B cell (primary cell): ENCODE results near the gene FARP2. TPM values are rescaled to one million over a fixed set of nuclear protein-coding genes. Genes with fewer than 3 reads are reported as not detected.
"Not testable (repeated sequence)": the region's sequence is repeated elsewhere in the genome, so short reads cannot be mapped to it uniquely, and the experiment has no call there.

ENCODE experiments used
- ATAC-seq: fragments of 200-7000 bp; cut with Tn5 transposase; one replicate; pipeline ENCODE4 v1.10.0; 2021; ENCODE audit warnings: low read depth, mild to moderate bottlenecking, moderate number of reproducible peaks, moderate library complexity
- CTCF ChIA-PET: fragments of 350-600 bp; sonication (Branson Sonifier 250); formaldehyde crosslinking; loops from one replicate; lab custom pipeline; 2021; ENCODE audit warnings: antibody characterized with exemption, inconsistent platforms; lab: Charles Lee
- POLR2A ChIA-PET: fragments of 350-600 bp; sonication (Branson Sonifier 250); formaldehyde crosslinking; loops from one replicate; lab custom pipeline; 2021; ENCODE audit warnings: antibody characterized with exemption; lab: Charles Lee
- DNase-seq: peaks from one replicate; pipeline ENCODE4 v3.0.0; 2013
- H2AFZ ChIP-seq: 2 replicates; pipeline ENCODE4 v1.6.1; 2012; ENCODE audit warnings: mild to moderate bottlenecking, low read depth, low read length; ENCODE audit not compliant: insufficient read depth, poor library complexity, severe bottlenecking
- H3K27ac ChIP-seq, 2 donors: 1 replicate in 1 of 2; 2 replicates in 1 of 2; pipeline ENCODE4 v1.5.1; 2012 to 2013; ENCODE audit warnings: low read length in 2 of 2, mild to moderate bottlenecking in 2 of 2, moderate library complexity in 1 of 2
- H3K27me3 ChIP-seq, 4 experiments: fragments of 200-600 bp in 1 of 4; sonication (generic) in 1 of 4; replicated peaks in 1 of 4; 1 replicate in 2 of 4; 2 replicates in 2 of 4; pipeline versions ENCODE4 v1.6.1 to v1.7.0; 2013 to 2016; ENCODE audit warnings: low read length in 3 of 4, mild to moderate bottlenecking in 2 of 4, mixed read lengths in 1 of 4, moderate library complexity in 1 of 4; ENCODE audit not compliant: insufficient read depth in 4 of 4, control insufficient read depth in 3 of 4; ENCODE audit errors: control extremely low read depth in 1 of 4
- H3K36me3 ChIP-seq, 2 experiments: replicated peaks in 1 of 2; 1 replicate in 1 of 2; 2 replicates in 1 of 2; pipeline versions ENCODE4 v1.6.1 to v1.7.1; 2013; ENCODE audit warnings: low read length in 1 of 2; ENCODE audit not compliant: insufficient read depth in 2 of 2, control insufficient read depth in 1 of 2; ENCODE audit errors: control extremely low read depth in 1 of 2, extremely low read depth in 1 of 2
- H3K4me1 ChIP-seq, 2 donors: fragments of 200-600 bp in 1 of 2; sonication (generic) in 1 of 2; 1 replicate in 1 of 2; 2 replicates in 1 of 2; pipeline versions ENCODE4 v1.5.1 to v1.6.1; 2013 to 2017; ENCODE audit warnings: low read length in 2 of 2; ENCODE audit not compliant: control insufficient read depth in 2 of 2, insufficient read depth in 2 of 2
- H3K4me2 ChIP-seq: replicated peaks from 2 replicates; pipeline ENCODE3; 2012; ENCODE audit warnings: mild to moderate bottlenecking, low read depth, low read length; ENCODE audit not compliant: poor library complexity, severe bottlenecking
- H3K4me3 ChIP-seq, 5 experiments: fragments of 200-600 bp in 1 of 5; sonication (generic) in 1 of 5; 1 replicate in 3 of 5; 2 replicates in 2 of 5; pipeline versions ENCODE4 v1.5.1 to v1.7.0; 2011 to 2016; ENCODE audit warnings: low read length in 4 of 5, mild to moderate bottlenecking in 4 of 5, low read depth in 2 of 5, control low read depth in 1 of 5, moderate library complexity in 1 of 5; ENCODE audit not compliant: insufficient read depth in 1 of 5; ENCODE audit errors: control extremely low read depth in 1 of 5, extremely low read depth in 1 of 5
- H3K79me2 ChIP-seq: fragments of 200-600 bp; sonication (generic); one replicate; pipeline ENCODE4 v1.6.0; 2016; ENCODE audit warnings: low read length; ENCODE audit not compliant: control insufficient read depth, insufficient read depth
- H3K9ac ChIP-seq: fragments of 200-600 bp; sonication (generic); 2 replicates; pipeline ENCODE4 v1.6.1; 2017; ENCODE audit warnings: mild to moderate bottlenecking, low read length, moderate library complexity
- H3K9me3 ChIP-seq, 3 donors: one replicate each; pipeline versions ENCODE4 v1.6.1 to v1.7.1; 2013; ENCODE audit warnings: low read length in 2 of 3; ENCODE audit not compliant: control insufficient read depth in 2 of 3, insufficient read depth in 1 of 3; ENCODE audit errors: control extremely low read depth in 1 of 3
- H4K20me1 ChIP-seq: 2 replicates; pipeline ENCODE4 v1.6.0; 2012; ENCODE audit warnings: mild to moderate bottlenecking, low read length; ENCODE audit not compliant: insufficient read depth, control insufficient read depth, poor library complexity, severe bottlenecking
- H3K27ac Mint-ChIP-seq: one replicate; pipeline ENCODE4 v1.8.0; 2021; ENCODE audit warnings: mixed read lengths
- H3K27me3 Mint-ChIP-seq: one replicate; pipeline ENCODE4 v1.8.0; 2021; ENCODE audit warnings: mixed read lengths
- H3K4me1 Mint-ChIP-seq: one replicate; pipeline ENCODE4 v1.8.0; 2021; ENCODE audit warnings: mixed read lengths
- H3K4me3 Mint-ChIP-seq: one replicate; pipeline ENCODE4 v1.8.0; 2021; ENCODE audit warnings: mixed read lengths
- H3K9me3 Mint-ChIP-seq: one replicate; pipeline ENCODE4 v1.8.0; 2022; ENCODE audit warnings: mixed read lengths; ENCODE audit not compliant: insufficient read depth
- CTCF ChIP-seq: fragments of 200-600 bp; IDR thresholded peaks from one replicate; pipeline ENCODE4 v1.8.0; 2022; ENCODE audit warnings: antibody characterized with exemption, mild to moderate bottlenecking
- EZH2 ChIP-seq: IDR thresholded peaks from 2 replicates; pipeline ENCODE4 v1.6.1; 2012; ENCODE audit warnings: borderline replicate concordance, low read depth, mild to moderate bottlenecking, moderate library complexity, low read length; ENCODE audit not compliant: insufficient read depth, poor library complexity, severe bottlenecking
- WGBS: methylation state at CpG from one replicate; pipeline ENCODE4 v1.1.5; 2013; ENCODE audit warnings: missing lambda C conversion rate; ENCODE audit not compliant: insufficient coverage; 5-methylcytosine and 5-hydroxymethylcytosine counted together
- intact Hi-C: fragments of 100-400 bp; cut with micrococcal nuclease; formaldehyde crosslinking; loops from one replicate; pipeline ENCODE4 v1.10.0; 2022
- polyA plus RNA-seq: library from polyadenylated mRNA; depleted of rRNA; stranded (reverse); fragments of >200 nt; gene quantifications from 2 replicates; pipeline ENCODE4 v1.2.3, GENCODE V29; 2012
- total RNA-seq, 2 donors: library from RNA; stranded (reverse); fragments of 120-200 nt in 1 of 2; gene quantifications; 1 replicate in 1 of 2; 2 replicates in 1 of 2; pipeline versions ENCODE4 v1.2.3 to v1.2.4, GENCODE V29; 2013 to 2022

Gene FARP2
- total and polyA plus RNA-seq, 2 donors (not counting 1 experiment from before 2014, with no cell fraction given): 37.1 to 114 TPM

GRCh38 chr2:241451840-241452506 is 95.9 kb downstream of the FARP2 start:
- Mint-ChIP-seq H3K4me3 (no peak overlapping the region), H3K27me3 (no peaks in the 10 kb centered on the region), H3K9me3 (no peaks in the 10 kb centered on the region), H3K4me1 (no peaks in the 10 kb centered on the region), H3K27ac (no peak overlapping the region)
- Histone ChIP-seq H4K20me1 (peaks cover 16% of the 10 kb centered on the region), H3K79me2 (no peaks in the 10 kb centered on the region), H3K9ac (no peak overlapping the region), H2AFZ (no peak overlapping the region), H3K27me3 (no peaks in the 10 kb centered on the region), H3K27ac (no peak overlapping the region), H3K4me3 (no peak overlapping the region), H3K9me3 (no peaks in the 10 kb centered on the region), H3K4me1 (no peaks in the 10 kb centered on the region), H3K4me2 (no peak overlapping the region), H3K36me3 (peaks cover 0 to 12% of the 10 kb centered on the region in 2 experiments)
- ATAC-seq (no peak), DNase-seq (no peak)
- CTCF ChIA-PET: interaction anchor here (0.5 kb wide), 1 partner anchor 158 kb away, joined by 3 read pairs; no protein-coding TSS in a partner anchor
- intact Hi-C loops: no loop called here
- POLR2A ChIA-PET: no interaction called here
- 91% methylated on average over 5 of the region's 10 CpGs for WGBS
- TF ChIP-seq EZH2 (no peak), CTCF (no peak)

DNA sequence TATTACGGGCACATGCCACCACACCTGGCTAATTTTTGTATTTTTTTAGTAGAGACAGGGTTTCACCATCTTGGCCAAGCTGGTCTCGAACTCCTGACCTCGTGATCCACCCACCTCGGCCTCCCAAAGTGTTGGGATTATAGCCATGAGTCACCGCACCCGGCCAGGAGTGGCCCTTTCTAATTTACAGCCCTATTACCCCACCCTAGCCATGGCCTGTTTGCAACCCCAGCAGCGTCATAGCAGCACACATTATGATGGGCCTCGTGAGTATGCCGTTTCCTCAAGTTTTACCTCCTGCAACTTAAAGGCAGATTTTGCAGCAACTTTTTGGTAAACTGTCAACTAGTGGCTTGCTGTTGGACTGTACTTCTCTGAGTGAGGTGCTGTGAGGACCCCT is 97.8 kb downstream of the FARP2 start:
- WGBS: 96% methylated on average over 6 of the region's 9 CpGs
- intact Hi-C loops, H3K9me3 ChIP-seq, H3K27me3 ChIP-seq, H3K4me3 Mint-ChIP-seq, ATAC-seq, H3K4me1 Mint-ChIP-seq, H3K9ac ChIP-seq, DNase-seq, H3K27me3 Mint-ChIP-seq, H3K9me3 Mint-ChIP-seq, H3K4me2 ChIP-seq, H3K4me3 ChIP-seq, H3K36me3 ChIP-seq, CTCF ChIA-PET, H3K79me2 ChIP-seq, H4K20me1 ChIP-seq, H3K27ac ChIP-seq, H2AFZ ChIP-seq, H3K4me1 ChIP-seq, POLR2A ChIA-PET, H3K27ac Mint-ChIP-seq: not testable (repeated sequence)
